Putamen (tissue), 1 donor: Measurements from ENCODE around the gene CCL4.
"Not testable (repeated sequence)": the region's sequence is repeated elsewhere in the genome, so short reads cannot be mapped to it uniquely, and the experiment has no call there.

Experiments used
- DNase-seq: peaks from one replicate; pipeline ENCODE4 v3.0.0-alpha.2; 2016; ENCODE audit warnings: low spot score

Gene CCL4

DNA sequence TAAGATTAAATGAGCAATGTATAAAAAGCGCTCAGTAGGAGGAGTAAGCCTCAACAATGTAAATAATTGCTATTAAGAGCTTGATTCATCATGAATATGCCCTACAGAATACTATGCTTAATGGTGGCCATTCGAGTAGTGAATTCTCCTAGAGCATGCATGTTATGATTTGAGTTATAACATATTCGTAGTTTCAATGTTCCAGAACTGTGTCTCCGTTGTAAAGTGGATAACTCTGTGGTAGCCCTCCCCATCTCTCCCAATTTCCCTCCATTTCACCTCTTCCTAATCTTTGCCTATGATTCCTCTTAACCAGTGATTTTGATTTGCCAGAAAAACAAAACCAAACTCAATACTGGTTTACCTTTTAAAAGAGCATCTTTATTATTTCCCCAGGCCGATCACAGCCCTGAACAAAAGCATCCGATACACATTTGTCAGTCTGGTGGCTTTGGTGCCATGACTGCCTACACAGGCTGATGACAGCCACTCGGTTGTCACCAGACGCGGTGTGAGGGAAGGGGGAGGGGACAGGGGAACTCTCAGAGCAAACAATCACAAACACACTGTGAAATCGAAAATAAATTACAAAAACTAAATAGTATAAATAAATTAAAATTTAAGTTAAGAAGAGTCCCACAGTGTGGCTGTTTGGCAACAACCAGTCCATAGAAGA lies 15.6 kb upstream of the CCL4 start:
- DNase-seq: not testable (repeated sequence)

DNA sequence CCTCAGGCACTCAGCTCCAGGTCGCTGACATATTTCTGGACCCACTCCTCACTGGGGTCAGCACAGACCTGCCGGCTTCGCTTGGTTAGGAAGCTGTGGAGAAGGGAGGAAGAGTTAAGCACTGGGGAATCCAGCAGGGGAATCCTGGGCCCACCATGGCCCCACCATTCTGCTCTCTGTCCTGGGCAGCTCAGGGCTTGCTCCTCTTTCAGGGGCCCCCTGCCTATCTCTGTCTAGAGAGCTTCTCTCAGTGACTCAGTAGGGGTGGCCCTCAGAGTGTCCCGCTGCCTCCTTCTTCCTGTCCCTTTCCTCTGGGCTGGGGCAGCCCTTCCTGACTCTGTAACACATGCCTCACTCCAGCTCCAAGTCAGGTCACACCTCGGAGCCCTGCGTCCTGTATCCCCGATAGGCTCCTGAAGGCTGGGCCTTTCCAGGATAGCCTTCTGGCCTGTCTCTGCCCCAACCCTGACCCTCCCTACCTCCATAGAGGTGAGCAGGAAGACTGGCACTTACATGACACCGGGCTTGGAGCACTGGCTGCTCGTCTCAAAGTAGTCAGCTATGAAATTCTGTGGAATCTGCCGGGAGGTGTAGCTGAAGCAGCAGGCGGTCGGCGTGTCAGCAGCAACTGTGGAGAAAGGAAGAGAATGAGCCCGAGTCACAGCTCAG lies 14.8 kb upstream of the CCL4 start:
- DNase-seq: no peak

DNA sequence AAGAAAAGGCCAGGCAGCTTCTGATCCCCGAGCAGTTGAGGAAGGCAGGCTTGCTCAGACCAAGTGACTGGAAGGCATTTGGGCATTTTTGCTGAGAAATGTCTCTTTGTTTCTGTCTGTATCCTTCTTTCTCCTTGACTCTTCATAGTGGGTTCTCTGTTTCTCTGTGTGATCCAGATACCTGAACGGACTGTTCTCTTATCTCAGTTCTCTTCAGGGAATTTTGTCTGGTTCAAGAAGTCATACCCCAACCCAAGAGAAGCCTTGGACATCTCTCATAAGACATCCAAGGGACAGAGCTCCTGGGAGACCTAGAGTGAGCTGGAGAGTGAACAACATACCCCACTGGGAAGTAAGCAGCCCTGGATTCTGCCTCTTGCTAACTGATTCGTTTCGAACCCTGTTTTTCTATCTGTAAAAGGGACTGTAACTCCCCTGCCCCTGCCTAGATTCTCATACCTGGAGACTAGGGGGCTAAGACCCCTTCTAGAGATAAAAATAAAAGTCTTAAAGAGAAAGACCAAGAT lies 14.2 kb upstream of the CCL4 start:
- no peak for DNase-seq

DNA sequence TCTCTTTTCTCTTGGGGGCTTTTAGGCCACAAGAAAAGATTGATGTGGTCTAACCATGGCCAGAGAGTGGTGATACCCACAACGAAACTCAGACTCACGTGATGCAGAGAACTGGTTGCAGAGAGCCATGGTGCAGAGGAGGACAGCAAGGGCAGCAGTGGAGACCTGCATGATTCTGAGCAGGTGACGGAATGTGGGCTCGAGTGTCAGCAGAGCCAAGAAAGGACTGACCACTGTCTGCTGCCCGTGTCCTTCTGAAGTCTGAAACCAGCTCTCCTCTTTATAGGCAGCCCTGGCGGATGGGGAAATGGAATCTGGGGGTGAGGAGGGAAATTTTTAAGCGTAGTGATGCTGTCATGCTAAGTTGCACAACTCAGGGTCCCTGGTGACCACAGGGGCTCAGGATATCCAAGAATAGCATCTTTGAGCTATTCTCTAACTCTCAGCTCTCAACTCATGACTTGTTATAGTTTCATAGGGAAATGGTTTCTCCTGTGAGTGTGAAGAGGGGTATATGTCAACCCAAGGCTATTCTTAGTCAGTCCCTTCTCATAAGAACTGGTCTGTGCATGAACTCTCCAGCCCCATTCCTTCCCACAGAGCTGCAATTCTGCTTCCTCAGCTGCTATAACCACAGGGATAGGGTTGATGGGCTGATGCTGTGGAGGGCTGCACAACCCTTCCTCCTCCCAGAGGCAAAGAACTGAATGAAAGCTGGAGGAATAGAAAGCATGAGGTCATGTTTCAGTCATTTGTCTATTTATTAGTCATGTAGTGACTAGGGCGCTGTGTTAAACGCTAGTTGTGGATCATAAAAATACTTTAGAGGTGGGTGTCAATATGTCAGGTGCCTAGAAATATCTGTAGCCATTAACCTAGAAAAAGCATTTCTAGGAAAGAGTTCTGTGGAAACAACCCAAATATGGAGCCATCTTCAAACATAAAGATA lies 13.5 kb upstream of the CCL4 start, which contains the start of gene CCL3:
Gene CCL3 (minus strand): TSS at position 256 of the 949 bp plus-strand sequence. CDS start 85 bp downstream, at position 171.
- peak; percentile 17 for DNase-seq

DNA sequence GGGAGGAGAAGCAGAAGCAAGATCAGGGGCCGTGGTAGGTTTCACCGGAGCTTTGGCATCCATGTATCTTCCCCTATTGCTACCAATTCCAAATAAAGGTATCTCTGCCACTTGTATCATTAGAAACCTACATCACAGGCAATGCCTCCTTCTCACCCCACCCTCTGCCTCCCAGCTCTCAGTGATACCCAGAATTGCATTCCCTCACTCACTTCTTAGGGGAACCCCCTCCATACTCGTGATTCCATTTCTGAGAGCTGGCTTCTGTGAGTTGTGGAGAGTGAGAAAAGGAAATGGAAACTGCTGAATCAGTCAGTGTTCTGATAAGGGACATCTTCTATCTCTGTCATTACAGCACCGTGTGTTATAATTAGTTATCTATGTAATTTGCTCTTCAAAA lies 11.4 kb upstream of the CCL4 start:
- no peak for DNase-seq

DNA sequence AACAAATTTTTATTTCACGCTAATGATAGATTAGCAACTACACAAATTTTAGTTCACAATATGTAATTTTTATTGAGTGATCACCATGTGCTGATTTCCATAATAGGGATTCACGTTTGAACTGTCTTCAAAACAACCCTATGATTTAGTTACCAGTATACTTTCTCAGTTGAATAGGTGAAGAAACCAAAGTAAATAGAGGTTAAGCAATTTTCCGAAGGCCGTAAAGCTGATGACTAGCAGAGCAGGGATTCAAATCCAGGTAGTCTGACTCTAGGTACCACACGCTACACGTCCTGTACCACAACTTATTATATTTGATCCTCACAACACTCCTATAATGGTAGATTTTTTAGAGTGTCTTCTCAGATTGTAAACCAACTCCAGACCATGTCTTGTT lies 10.9 kb upstream of the CCL4 start:
- not testable (repeated sequence) for DNase-seq

DNA sequence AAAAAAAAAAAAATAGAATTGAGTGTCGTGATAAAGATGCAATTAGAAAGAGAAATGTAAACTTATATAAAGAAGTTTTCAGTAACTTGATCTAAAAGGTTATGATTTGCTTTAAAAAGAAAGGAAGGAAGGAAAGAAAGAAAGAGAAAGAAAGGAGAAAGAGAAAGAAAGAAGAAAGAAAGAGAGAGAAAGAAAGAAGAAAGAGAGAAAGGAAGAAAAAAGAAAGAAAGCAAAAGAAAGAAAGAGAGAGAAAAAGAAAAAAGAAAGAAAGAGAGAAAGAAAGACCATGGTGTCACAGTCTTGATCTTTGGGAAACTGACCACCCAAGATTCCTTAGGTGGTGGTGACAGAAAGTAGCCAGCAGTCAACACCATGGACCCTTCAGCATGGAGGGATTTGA lies 9.4 kb upstream of the CCL4 start:
- DNase-seq: no peak

DNA sequence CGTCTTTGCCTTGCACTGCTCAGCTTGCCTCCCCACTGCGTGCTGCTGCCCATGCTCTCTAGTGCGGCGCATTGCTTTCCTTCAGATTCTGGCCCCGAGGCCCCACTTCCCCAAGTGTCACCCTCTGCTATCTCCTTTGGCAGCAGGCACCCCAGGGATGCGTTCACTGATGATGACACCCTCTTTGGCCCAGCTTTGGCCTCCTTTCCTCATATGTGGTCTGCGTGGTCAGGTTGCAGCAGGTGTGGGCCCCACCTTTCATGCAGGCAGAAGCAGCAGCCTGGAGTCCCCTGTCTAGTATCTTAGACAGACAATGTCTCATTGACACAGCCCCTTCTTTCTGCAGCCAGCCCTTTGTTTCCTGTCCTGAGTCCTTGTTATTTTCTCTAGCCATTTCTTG lies 8.9 kb upstream of the CCL4 start:
- DNase-seq: no peak

DNA sequence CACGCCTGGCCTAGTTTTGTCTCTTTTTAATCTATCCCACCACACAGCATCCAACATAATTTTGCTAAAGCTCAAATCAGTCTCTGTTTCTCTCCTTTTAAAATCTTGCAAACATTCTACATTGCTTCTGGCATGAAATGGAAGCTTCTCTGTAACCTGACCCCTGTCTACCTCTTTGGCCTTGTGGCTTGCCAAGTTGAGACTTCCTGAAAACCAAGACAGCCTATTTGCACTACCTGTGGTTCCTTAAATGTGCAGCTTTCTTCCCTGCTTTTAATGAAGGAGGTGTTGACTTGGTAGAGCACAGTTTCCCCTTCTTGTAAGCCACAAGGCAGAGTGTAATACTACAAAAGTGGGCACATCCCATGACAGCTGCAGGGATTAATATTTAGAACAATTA lies 7.6 kb upstream of the CCL4 start:
- no peak for DNase-seq

DNA sequence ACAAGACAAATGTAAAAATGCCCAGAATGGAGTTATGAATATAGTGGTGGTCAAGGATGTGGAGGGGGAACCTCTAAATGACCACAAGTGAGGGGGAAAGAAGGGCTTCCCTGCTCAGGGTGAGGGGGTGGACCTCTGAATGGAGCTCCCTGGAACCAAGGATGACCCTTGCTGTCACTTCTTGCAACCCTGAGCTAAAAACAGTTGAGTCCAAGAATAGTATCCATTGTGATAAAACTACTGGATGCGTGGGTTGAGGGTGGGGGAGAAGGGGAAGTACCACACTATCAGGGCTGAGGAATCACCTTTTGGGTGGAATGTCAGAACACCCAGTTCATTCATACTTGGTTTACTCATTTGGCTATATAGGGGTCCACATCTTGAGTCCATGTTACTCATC lies 4.6 kb upstream of the CCL4 start:
- not testable (repeated sequence) for DNase-seq

DNA sequence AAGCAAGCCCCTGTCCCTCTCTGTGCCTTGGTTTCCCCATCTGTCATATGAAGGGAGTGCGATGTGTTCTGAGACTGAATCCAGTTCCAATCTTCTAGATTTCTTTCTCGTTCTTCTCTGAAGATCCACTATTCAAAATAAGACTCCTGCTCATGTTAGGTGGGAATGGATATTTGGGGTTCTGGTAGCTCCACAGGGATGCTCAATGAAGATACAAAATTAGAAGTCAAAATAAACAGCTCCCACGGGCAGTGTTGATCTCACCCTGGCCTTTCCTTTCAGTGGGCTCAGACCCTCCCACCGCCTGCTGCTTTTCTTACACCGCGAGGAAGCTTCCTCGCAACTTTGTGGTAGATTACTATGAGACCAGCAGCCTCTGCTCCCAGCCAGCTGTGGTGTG lies 619 bp downstream of the CCL4 start:
- not testable (repeated sequence) for DNase-seq

DNA sequence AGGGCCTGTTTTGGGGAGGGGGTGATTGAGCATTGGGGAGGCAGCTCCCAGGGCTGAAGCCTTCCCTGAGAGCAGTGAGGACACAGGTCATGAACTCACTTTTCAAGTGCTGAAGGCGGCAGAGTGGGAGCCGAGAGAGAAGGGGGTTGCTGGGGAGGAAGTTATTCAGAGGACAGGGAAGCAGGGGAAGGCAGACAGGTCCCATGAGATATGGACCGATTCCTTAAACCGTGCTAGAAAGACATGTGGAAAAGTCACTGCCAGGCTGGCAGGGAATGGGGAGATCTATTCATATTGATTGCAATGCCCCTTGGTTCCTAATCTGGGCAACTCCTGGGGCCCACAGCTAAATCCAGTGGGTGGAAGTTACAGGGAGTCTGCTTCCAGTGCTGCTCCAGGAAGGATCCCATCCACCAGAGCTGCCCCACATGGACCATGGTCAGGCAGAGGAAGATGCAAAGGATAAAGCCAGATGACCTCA lies 1.1 kb downstream of the CCL4 start:
- no peak for DNase-seq

DNA sequence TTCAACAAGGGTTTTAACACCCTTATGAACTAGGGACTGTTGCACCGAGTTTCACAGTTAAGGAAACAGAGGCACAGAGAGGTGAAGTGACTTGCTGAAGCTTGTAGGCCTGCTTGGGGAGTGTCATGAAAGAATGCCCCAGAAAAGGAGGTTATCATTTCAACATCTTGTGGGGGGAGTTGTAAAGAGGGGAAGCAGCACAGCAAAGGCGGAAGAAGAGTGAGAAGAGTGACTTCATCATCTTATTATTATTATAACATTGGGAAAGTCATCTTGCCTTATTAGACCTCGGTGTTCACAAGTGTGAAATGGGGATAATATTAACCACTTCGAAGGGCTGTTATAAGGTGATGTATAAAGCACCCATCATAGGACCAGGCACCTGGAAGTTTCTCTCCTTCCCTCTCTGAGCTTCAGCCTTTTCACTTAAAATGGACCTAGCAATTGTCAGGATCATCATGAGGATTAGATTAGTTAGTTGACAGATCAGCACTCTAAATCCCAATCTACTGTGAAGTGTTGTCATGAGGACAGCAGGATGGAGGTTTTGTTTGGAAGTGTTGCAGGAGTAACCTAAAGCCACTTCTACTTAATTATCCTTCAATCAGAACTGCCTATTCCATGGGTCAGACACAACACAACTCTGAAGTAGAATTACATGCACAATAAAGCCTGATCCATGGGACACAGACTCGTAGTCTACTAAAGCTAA lies 2.3 kb downstream of the CCL4 start:
- DNase-seq: no peak

DNA sequence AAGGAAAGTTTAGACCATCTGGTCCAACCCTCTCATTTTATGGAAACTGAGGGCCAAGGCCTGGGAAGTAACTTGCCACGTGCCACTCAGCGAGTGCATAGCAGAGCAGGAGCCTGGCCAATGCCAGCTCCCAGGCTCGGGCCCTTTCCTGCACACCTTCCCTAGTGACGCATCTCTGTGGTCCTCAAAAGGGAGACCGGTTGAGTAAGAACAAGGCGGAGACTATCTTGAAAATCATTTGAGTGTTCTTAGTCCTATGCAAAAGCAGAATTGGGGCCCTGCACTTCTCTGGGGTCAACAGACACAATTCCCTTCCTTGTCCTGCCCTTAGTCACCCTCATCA lies 2.8 kb downstream of the CCL4 start:
- DNase-seq: no peak

DNA sequence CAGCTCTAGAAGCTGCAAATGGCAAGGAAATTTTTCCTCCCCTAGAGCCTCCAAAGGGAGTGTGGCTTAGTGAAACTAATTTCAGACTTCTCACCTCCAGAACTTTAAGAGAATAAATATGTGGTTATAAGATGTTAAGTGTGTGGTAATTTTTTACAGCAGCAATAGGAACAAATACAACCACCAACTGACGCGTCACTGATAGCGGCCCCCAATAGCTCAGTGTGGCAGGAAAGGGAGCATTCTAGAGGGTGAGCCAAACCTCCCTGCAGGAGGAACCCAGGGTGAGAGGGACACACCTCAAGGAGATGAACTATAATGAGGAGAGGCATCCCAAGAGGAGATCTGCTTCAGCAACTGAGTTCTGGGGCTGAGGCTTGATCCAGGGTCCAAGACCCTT lies 4.0 kb downstream of the CCL4 start:
- no peak for DNase-seq

DNA sequence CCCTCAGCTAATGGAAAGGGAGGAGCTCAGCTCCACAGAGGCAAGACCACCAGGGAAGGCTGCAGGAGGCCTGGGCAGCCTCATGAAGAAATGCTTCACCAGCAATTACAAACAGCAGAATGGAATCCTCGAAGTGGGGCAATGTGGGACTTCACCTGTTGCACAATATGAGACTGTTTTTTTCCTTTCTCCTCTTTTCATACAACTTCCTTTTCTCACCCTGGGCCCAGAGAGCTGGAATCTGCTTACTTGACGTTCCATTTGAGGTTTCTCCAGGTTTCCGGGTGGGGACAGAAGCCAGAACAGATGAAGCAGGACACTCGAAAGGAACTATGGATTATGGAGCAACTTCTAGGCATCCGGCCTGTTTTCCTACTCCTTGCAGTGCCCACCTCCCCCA lies 4.6 kb downstream of the CCL4 start:
- DNase-seq: not testable (repeated sequence)

DNA sequence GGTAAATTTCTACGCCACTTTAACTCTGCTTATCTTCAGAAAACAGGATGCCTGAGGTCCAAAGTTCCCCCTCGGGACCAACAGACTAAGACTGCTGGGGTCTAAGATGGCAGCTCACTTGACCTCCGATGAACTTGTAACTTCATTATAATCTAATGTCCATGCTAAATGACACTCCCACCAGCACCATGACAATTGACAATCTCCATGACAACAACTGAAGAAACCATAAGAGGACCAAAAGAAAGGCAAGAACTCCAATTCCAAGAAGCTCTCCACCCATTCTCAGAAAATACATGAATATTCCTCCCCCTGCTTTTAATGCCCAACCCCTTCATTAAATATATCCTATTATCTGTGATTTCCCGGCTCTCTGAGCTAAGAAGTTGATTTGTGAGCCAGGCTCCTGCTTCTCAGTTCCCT lies 7.5 kb downstream of the CCL4 start:
- DNase-seq: no peak

DNA sequence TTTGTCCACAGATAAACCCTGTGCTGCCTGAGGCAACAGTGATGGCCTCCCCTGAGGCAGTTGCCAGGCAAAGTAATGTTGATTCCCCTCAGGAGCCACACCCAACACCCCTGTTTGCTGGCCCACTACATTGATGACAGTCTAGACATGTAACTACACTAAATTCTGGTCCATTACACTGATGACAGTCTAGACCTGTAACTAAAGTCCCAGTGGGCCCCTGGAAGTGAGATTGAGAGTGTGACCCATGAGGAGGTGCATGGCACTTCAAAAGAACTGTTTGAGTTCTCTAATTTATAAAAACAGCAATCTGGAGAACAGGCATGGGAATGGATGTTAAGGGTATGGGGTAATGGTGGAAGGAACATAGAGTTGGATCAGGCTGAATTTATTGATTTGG lies 8.9 kb downstream of the CCL4 start:
- DNase-seq: no peak

DNA sequence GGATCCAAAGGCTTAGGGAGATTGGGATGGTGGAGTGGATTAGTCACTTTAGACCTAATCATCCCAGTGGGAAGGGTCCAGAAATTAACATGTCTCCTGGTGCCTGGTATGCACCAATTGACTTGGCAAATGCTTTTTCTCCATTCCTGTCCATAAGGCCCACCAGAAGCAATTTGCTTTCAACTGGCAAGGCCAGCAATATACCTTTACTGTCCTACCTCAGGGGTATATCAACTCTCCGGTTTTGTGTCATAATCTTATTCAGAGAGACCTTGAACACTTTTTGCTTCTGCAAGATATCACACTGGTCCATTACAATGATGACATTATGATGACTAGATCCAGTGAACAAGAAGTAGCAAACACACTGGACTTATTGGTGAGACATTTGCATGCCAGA lies 9.5 kb downstream of the CCL4 start:
- DNase-seq: not testable (repeated sequence)

DNA sequence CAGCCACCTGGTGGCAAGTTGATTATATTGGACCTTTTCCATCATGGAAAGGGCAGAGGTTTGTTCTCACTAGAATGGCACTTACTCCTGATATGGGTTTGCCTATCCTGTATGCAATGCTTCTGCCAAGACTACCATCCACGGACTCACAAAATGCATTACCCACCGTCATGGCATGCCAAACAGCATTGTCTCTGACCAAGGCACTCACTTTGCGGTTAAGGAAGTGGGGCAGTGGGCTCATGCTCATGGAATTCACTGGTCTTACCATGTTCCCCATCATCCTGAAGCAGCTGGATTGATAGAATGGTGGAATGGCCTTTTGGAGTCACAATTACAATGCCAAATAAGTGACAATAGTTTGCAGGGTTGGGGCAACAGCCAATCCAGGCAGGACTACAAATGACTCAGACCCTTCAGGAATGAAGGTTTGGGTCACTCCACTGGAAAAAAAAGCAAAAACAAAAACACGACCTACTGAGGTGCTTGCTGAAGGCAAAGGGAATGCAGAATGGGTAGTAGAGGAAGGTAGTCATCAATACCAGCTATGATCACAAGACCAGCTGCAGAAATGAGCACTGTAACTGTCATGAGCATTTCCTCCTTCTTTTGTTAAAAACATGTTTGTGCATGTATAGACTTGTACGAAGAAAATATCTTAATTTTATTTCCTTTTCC lies 11.5 kb downstream of the CCL4 start:
- DNase-seq: not testable (repeated sequence)

DNA sequence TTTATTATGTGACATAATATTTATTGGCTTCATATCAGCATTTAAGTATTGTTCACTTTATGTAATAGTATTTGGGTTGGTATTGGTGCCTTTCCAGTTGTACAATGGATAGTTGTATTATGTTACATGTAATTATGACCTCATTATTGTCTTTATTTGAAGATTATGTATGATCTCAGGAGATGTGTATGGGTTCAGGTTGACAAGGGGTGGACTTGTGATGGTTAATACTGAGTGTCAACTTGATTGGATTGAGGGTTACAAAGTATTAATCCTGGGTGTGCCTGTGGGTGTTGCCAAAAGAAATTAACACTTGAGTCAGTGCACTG lies 12.0 kb downstream of the CCL4 start:
- not testable (repeated sequence) for DNase-seq
